Activated naive CD4-positive, alpha-beta T cell treated with anti-CD3 and anti-CD28 coated beads, Interleukin-2, amount 10 ng/mL, durations not matched to agents 5 hours and 36 hours (primary cell): Measurements from ENCODE around the gene RYK. TPM values are rescaled to one million over a fixed set of nuclear protein-coding genes. Genes with fewer than 3 reads are reported as not detected.

Experiments
- total RNA-seq, 2 experiments: library from RNA; stranded (reverse); gene quantifications; one replicate each; pipeline ENCODE4 v1.2.3, GENCODE V29; 2021

Gene RYK
- 10 to 100 TPM; 13.5 to 14.6 TPM for total RNA-seq

GRCh38 chr3:134250717-134251220 lies at the start of gene RYK:
TSS of gene RYK (minus strand) at chr3:134250859. CDS start at chr3:134250654, 205 bp downstream.

Other genes with a start within 250 kb of the RYK start
- not detected for gene SLCO2A1, start 220.9 kb downstream of the RYK start, total RNA-seq
- gene AMOTL2, start 123.6 kb upstream of the RYK start, total RNA-seq, result not detected
- gene ANAPC13, start 235.1 kb upstream of the RYK start, total RNA-seq, result 10 to 100 TPM; 25.9 to 30.1 TPM
- 10 to 100 TPM; 24.8 to 25.6 TPM for gene CEP63, start 235.2 kb upstream of the RYK start, total RNA-seq